ENCODE results near the gene YIF1B.

DNA sequence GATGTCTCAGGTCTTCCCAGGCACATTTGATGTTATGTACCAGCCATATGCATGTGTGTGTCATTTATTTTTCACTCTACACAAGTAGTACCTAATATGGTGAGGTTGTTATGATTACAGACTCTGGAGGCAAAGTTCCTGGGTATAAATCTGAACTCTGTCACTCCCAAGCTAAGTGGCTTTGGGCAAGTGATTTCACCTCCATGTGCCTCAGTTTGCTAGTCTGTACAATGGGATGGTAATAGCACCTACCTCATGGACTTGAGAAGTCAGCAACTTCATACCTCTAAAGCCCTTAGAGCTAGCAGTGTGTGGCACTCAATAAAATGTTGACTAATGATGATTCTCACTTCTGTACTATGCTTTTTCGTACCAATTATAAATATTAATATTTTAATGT lies 16.0 kb upstream of the YIF1B start:
- TF ChIP-seq EZH2 (IDR thresholded peaks at IDR 0.05) (no peak), POLR2AphosphoS5 (IDR thresholded peaks at IDR 0.05; ENCODE audit: borderline replicate concordance, low read depth, low read length) (no peak), FOXP2 (optimal IDR thresholded peaks at IDR 0.05; ENCODE audit: control extremely low read depth, extremely low read length, insufficient read depth) (no peak)

Measured in SK-N-MC (cell line).